ENCODE data around the gene ARL5B. TPM values are rescaled to one million over a fixed set of nuclear protein-coding genes. Genes with fewer than 3 reads are reported as not detected.

Gene ARL5B, protein sequence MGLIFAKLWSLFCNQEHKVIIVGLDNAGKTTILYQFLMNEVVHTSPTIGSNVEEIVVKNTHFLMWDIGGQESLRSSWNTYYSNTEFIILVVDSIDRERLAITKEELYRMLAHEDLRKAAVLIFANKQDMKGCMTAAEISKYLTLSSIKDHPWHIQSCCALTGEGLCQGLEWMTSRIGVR
- total RNA-seq, result 7.7 and 11.3 TPM in 2 replicates

DNA sequence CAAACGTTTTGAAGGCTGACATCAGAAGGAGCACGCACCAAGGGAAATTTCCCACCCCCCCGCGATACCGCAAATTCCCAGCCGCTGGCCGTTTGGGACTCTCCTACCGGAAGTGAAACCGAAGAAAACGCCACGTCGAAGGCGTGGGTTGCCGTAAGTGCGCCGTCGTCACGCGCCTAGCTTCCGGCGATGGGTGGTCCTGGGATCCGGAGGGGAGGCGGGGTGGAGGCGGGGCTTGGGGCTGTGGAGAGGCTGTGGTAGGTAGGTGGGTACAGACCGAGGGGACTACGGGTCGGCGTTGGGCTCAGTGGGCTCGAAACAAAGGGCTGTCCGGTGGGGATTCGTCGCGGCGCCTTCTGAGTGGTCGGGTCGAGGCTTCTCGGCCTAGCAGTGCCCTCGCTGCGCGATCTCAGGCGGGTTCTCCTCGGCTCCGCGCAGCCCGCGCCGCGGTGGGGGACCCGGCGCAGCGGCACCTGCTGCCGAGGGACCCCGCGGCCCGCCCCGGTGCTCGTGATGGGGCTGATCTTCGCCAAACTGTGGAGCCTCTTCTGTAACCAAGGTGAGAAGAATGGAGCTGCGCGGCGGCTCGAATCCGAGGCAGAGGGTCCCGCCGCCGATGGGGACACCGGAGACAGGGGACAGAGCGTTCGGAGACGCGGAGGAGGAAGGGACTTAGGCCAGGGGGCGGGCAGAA is at the start of gene ARL5B:
ARL5B (plus strand) TSS at position 307 of the 694 bp plus-strand sequence; CDS start at position 514, 207 bp downstream.

DNA sequence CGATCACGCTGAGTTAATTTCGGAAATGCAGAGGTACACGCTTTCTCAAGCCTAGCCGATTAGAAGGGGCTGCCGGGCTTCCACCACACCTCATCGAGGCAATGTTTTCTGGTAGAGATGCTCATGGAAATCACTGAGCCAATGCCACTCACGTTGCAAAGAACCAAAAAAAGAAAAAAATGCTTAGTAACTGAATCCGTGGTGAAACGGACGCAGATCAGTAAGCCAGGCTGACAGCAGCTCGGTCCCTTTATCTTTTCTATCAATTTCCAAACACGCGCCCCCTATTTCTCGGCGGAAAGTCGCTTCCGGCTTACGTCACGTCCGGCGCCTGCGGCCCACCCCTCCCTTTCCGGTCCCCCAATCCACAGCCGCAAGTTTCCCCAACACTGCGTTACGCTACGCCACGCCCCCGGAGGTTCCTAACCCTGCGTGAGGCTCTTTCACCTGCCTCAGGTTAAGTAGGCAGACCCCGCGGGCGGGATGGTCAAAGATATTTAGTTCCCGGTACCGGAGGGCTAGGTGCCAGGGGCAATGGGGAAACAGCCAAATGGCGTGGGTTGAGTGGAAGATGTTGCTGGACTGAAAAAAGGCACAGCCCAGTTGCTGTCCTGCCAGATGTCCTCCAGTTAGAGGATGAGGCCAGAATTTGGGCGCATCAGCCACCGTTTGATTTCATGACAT is 7.8 kb upstream of the ARL5B start, which contains the start of gene NSUN6:
NSUN6 (minus strand) TSS at position 264 of the 684 bp plus-strand sequence. CDS start 384 bp downstream, outside the sequence.

Other genes with a start within 250 kb of the ARL5B start
- 5.5 and 10.0 TPM in 2 replicates for gene NSUN6, start 7.8 kb upstream of the ARL5B start, total RNA-seq

Data from subcutaneous preadipocyte (primary cell).